Activated gamma-delta T cell treated with Interleukin-2 at 50 U/mL for 16 hours (primary cell): ENCODE data around the gene UTF1.
"Not testable (repeated sequence)": the region's sequence is repeated elsewhere in the genome, so short reads cannot be mapped to it uniquely, and the experiment has no call there.

Experiments
- DNase-seq: peaks from one replicate; pipeline ENCODE4 v3.0.0-alpha.2; 2020

UTF1 gene

DNA sequence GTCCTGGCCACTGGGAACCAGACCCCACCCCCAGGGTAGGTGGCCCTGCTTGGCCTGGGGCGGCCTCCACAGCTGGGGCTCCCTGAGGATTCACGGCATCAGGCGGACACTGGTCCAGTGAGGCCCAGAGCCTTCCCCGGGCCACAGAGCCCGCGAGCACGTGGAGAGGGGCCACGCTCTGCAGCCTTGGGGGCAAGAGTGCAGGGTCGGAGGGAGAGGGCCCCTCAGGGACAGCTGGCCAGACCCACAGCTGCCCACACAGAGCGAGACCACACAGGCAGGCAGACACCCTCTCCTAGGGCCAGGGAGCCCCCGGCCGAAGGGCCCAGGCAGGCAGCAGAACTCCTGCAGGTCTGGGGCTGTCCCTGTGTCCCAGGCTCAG lies 18.3 kb downstream of the UTF1 start:
- no peak for DNase-seq

- no peak for DNase-seq
Observed at GRCh38 chr10:133249094-133249780, 19.2 kb downstream of the UTF1 start.

GRCh38 chr10:133249975-133250754 lies 20.1 kb downstream of the UTF1 start:
- DNase-seq = no peak

GRCh38 chr10:133251388-133252222 lies 21.6 kb downstream of the UTF1 start:
- no peak for DNase-seq

DNA sequence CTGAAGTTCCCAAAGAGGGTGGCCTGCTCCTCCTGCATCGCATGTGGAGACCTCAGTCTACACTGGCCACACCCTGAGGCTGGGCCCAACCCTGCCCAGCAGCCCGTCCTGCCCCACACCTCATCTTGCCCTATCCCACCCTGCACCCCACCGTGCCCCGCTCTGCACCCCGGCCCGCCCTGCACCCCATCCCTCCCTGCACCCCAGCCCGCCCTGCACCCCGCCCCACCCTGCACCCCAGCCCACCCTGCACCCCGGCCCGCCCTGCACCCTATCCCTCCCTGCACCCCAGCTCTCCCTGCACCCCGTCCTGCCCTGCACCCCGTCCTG lies 22.2 kb downstream of the UTF1 start:
- no peak for DNase-seq

DNA sequence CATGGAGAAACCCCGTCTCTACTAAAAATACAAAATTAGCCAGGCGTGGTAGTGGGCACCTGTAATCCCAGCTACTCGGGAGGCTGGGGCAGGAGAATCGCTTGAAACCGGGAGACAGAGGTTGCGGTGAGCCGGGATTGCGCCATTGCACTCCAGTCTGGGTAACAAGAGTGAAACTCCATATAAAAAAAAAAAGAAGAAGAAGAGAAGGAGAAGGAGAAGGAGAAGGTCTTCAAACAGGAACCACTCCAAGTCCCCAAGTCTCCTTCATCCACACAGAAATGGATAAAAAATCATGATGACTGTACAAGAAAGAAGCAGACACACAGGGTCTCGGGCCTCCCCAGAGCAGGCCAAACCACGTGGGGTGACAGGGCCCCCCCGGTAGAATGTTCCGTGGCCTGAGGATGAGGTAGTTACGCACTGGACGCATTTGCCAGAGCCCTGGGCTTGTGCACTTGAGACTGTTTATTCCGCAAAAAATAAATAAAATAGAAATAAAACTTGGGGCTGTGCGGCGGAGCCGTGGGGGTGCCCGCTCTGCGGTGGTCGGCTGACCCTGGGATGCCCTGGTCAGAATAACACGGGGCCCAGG lies 23.4 kb downstream of the UTF1 start:
- DNase-seq = no peak

DNA sequence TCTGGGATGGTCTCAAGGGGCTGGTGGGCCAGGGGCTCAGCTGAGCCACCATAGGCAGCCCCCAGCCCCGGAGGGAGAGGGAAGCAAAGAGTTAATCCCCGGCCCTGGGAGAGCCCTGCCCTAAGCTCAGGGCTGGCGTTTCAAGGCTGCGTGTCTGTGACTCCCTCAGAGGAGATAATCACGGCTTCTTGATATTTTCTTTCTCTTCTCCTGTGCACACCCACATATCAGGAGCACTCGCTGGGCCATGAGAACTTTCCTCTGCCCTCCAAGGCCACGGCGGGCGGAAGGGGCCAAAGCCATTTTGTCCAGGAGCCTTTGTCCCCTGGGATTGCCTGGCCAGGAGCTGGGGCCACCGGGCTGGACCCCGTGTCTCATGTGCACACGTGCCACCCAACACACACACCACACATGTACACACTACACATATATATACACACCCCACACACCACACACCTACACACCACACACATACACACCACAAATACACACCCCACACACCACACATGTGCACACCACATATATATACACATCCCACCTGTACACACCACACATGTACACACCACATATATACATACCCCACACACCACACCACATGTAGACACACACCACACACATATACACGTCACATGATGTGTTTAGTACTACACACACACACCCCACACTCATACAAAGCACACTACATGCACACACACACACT lies 24.6 kb downstream of the UTF1 start:
- DNase-seq = no peak

- no peak for DNase-seq
Observed at GRCh38 chr10:133255323-133255722, 25.3 kb downstream of the UTF1 start.

- DNase-seq = no peak
Observed at GRCh38 chr10:133257489-133258065, 27.6 kb downstream of the UTF1 start.

DNA sequence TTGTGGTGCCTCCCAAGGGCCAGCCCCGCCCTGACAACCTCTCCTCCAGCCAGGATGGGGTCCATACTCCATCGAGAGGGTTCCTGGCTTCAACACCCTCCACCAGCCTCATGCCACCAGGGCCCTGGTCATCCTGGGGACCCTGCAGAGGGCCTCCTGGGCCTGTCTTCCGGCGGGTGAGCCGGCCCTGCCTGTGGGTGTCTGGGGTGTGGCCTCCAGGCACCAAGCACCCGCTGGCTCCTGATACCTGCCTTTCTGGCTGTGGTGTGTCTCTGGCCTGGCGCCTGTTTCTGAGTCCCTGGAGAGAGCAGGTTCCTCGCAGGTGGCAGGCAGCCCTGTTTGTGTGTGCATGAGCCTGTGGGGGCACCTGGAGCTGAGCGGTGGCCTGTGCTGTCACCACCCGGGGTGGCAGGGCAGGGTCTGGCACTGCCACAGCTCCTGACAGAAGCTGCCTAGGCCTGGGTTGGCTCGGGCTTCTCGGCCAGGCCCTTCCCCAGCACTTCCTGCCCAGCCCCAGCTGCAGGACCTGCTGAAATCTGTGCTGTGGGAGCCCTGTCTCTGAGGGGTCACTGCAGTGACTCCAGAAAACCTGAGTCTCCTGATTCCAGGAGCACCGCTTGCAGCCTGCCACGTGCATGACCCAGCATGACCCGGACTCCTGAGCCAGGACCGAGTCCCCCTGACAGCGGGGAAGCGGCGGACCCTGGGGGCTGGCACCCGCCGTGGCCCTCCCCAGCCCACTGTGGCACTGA lies 28.2 kb downstream of the UTF1 start:
- peak; percentile 22 for DNase-seq

- peak; percentile 67 for DNase-seq
Observed at GRCh38 chr10:133258818-133259601, 29.0 kb downstream of the UTF1 start.

- no peak for DNase-seq
Observed at GRCh38 chr10:133259602-133259989, 29.6 kb downstream of the UTF1 start.

GRCh38 chr10:133260895-133261725 lies 31.1 kb downstream of the UTF1 start:
- peak; percentile 54 for DNase-seq

DNA sequence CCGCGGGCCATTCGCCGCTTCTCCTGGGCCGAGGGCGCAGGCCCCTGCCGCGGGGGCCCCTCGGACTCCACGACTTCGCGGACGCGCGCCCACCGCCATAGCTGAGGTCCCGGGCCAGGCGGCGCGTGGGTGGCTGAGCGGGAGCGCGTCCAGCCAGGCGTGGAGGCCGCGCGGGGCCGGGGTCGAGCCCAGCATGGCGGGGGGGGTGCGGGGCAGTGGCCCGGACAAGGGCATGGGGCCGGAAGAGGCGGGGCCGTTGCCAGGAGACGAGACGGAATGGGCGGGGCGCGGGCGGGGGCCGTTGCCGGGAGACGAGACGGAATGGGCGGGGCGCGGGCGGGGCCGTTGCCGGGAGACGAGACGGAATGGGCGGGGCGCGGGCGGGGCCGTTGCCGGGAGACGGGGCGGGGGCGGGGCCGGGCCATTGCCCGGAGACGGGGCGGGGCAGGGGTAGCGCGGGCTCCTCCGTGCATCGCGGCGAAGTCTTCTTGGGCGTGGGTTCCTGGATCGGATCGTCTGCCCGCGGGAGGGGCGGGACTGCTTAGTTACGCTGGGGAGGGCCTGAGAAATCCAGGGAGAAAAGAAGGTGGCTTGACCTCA lies 31.8 kb downstream of the UTF1 start:
- peak; percentile 80 for DNase-seq

DNA sequence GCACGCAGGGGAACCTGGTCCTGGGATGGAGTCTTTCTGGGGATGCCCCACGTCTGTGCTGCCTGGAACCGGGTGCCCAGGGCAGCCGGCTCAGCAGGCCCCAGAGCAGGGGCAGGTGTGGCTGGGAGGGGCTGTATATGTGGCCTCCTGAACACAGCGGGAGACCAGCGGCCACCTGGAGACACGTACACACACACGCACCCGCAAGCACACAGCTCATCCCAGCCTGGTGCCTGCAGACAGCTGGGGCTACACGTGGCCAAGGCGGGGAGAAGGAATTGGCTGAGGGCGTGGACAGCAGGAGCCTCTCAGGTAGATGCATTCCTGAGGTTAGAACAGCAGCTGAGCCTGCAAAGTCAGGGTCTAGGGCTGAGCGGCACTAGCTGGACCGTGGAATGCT lies 32.7 kb downstream of the UTF1 start:
- no peak for DNase-seq

GRCh38 chr10:133263674-133264073 lies 33.7 kb downstream of the UTF1 start:
- DNase-seq = no peak

GRCh38 chr10:133264461-133264860 lies 34.4 kb downstream of the UTF1 start:
- peak; percentile 48 for DNase-seq

- DNase-seq = not testable (repeated sequence)
Observed at GRCh38 chr10:133265052-133265451, 35.0 kb downstream of the UTF1 start.

DNA sequence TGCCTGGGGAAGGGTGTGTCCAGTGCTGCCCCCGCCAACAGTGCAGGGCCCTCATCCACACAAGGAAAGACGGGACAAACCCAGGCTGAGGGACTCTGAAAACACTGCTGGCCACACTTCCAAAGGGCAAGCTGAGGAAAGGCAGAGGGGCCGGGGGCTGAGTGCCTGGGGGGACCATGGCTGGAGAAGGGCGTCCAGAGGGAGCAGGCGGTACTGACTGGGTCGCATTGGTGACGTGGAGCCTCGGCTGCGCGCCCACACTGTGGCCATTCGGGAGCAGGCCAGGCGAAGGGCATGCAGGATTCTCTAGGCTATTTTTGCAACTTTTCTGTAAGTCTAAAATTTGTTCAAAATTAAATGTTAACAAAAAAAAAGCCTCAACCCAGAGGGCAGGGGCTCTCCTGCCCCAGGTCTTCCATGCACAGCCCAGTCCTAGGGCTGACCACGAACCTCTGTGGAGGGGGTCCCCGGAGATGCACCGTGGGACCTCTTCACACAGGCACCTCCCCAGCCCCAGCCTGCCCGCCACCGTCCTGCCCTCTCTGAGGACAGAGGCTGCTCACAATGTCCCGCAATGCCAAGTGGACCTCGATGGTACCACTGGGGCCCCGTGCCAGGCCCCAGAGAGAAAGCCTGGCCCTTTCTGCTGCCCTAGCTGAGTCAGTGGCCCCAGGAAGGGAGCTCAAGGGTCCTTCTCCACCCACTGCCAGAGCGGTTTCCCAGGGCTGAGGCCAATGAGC lies 36.2 kb downstream of the UTF1 start:
- no peak for DNase-seq
